ENCODE results near the gene CADM2.

CADM2 gene

DNA sequence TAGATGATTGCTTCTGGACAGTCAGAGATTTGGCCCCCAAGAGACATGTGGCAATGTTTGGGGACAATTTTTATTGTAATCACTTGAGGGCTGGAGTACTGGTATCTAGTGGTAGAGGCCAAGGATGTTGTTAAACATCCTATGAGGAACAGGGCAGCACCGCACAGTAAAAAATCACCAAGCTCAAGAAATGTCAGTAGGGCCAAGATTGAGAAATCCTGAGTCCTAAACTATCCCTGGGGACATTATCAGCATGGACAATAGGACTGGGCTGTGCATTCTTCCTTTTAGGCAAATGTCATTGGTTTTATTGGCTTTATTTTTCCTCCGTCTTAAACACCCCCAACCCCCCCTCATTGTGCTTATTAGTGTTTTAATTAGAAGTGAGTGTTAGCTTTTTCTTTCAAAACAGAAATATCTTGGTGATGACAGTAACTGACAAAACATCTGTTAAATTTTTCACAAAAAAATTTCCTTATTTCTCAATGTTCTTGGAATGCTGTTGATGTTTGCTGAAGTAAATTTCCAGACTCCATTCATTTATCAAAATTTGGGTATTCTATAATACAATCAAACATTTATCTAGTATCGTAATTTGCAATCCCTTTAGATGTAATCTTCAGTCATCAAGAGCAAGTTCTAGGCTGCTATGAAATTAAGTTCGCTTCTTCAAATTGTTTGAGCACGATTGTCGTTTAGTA, 1087.8 kb downstream of the CADM2 start:
- no peak for DNase-seq

DNA sequence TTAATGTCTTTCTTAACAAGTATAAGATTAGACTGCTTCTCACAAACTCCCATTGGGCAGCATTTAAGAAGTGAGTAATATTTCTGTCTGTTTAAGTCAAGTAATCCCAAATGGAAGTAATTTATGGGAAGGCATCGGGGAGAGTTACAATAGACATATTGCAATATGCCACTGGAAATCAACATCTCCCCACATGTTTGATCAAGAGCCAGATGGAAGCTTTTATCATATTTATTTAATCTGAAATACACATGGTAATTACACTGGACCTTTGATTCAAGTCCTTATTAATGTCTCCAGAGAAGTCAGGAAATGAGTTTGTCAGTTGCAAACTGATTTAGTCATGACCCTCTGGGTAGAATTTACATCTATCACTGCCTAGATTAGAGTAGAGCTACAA, 1088.4 kb downstream of the CADM2 start:
- DNase-seq = no peak

DNA sequence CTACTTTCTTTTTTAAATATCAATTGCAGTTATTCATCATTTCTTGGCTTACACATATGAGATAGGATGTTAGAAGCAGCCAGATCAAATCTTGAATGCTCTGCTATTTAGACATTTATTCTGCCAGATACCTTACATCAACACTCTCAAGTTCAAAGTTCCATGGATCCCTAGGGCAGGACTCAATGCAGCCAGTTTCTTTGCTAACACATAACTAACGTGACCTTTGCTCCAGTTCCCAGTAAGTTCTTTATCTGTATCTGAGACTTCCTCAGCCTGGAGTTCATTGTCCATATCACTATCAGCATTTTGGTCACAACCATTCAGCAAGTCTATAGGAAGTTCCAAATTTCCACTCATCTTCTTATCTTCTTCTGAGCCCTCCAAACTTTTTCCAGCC, 1092.3 kb downstream of the CADM2 start:
- DNase-seq = no peak

DNA sequence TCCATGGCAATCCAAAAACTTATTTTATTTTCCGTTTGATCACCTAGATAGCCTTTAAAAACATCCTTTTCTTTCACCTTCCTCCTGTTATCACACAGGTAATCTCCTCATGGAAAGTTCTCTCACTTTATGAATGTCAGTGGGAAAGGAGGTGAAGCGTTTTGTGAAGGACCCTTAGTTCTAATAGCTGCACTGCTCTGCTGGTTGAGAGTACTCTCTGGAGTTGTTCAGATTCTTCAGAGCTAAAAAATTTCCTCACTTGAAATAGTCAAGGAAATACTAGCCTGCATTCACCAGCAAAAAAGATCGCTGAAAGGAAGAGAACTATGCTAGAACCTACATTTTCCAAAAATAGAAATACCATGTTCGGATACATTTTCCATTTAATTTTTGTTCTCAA, 1097.2 kb downstream of the CADM2 start:
- DNase-seq = no peak

DNA sequence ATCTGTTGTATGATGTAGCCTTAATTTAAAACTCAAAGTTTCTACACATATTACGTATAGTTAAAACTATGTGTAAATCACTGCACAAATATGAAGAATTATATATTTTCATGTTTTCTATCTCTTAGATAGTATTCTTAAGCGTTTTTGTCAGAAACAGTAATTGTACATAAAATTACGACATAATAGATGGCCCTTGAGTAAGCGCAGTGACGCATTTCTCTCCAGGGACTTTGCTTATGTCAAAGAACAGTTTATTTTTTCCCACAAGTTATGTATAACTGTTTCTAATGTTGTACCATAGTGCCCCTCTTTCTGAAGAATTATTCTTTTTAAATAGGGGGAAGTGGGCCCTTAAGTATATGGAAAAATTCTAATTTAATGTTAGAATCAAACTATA, 1098.2 kb downstream of the CADM2 start:
- no peak for DNase-seq

DNA sequence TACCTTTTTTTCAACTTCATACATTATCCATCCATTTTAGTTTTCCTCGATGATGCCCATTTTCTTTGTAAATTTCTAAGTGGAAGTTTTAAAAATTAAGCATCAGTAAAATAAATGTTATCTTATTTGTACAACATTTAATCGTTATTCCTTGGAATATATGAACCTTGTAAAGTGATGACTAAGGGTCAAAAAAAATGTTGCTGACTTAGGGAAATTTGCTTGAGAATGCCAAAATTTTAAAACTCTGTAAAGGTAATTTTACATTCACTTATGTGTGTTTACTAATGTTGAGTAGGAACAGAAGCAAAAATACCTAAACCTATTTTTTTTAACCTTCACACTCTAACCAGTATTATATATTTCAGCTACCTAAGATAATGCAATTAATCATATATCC, 1115.0 kb downstream of the CADM2 start:
- DNase-seq = no peak

DNA sequence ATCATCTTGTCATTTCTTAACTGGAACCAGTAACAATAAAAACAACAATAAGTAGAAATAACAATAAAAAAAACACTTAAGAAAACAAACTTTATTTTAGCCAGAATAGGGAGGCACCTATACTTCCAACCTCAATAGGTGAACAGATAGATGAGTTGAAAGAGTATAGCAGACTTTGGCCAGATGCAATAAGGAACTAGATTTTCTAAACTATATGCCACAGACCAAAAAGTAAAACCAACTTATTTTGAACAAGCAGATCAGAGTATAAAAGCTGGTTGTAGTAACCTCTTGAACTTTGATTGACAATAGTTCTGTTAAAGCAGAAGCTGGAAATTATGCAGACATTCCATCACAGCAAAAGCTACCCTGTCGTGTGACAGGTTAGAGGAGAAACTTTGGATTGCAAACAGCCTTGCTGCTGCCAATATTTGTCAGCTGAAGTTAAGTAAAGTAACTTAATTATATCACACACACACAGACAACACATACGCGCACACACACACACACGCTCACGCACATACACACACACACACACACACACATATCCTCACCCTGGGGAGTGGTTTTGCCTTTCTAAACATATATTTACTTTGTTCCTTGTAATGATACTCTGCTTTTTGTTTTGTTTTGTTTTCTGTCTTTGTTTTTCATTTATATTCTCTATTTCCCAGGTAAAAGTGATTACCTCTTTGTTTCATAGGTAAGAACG, 1128.5 kb downstream of the CADM2 start:
- no peak for DNase-seq

DNA sequence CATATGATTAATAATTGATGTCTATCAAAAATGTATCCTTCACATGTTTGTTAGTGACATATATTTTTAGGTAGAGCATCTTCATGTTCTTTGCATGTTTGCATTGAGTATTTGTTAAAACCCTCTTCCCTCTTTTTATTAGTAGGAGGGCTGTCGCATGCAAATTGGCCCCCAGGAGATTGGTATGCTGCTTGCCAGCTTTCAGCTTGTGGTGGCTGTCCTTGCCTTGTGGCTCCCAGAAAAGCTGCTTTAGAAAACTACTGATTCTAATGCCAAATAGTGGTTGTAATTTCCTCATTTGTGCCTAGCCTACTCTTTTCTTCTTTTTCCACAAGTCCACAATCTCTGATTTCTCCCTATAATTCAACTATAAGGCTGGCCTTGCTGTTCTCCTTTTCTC, 1145.4 kb downstream of the CADM2 start:
- DNase-seq = no peak

DNA sequence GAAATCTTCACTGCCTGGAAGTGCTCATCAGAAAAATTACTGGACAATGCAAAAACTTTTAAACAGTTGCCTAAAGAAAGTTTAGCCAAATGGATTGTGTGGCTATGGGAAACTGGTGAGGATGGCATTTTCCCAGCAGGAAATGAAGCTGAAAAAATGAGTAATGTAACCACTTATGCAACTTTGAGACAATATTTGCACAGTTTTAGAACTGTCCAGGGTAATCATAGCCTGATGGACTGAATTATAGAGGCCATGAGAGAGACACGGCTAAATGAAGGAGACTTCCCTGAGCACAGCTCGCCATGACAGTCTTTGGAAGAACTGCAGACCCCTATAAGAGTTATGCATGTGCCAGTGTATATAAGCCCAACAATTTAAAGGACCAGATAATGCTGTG, 1150.6 kb downstream of the CADM2 start:
- DNase-seq = no peak
